22Rv1 (cell line): Measurements from ENCODE around the gene SDHAF4.

Experiments
- ZFX ChIP-seq: fragments of 450-650 bp; IDR thresholded peaks from 2 replicates; pipeline ENCODE4 v1.6.1; 2017; ENCODE audit warnings: antibody characterized with exemption, borderline replicate concordance
- TF ChIP-seq, protein P1 (sequence below): fragments of 450-650 bp; IDR thresholded peaks from 2 replicates; pipeline ENCODE4 v1.5.1; 2017; ENCODE audit warnings: mild to moderate bottlenecking

- TF ChIP-seq, protein P1, sequence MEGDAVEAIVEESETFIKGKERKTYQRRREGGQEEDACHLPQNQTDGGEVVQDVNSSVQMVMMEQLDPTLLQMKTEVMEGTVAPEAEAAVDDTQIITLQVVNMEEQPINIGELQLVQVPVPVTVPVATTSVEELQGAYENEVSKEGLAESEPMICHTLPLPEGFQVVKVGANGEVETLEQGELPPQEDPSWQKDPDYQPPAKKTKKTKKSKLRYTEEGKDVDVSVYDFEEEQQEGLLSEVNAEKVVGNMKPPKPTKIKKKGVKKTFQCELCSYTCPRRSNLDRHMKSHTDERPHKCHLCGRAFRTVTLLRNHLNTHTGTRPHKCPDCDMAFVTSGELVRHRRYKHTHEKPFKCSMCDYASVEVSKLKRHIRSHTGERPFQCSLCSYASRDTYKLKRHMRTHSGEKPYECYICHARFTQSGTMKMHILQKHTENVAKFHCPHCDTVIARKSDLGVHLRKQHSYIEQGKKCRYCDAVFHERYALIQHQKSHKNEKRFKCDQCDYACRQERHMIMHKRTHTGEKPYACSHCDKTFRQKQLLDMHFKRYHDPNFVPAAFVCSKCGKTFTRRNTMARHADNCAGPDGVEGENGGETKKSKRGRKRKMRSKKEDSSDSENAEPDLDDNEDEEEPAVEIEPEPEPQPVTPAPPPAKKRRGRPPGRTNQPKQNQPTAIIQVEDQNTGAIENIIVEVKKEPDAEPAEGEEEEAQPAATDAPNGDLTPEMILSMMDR = no peak
- no peak for TF ChIP-seq ZFX
Measured at GRCh38 chr6:70629929-70630328, 63.2 kb downstream of the SDHAF4 start.
